Common myeloid progenitor, CD34-positive (primary cell): ENCODE measurements around the gene BCL7B.
"Not testable (repeated sequence)": the region's sequence is repeated elsewhere in the genome, so short reads cannot be mapped to it uniquely, and the experiment has no call there.

Source experiments
- CTCF ChIA-PET: fragments of 350-600 bp; sonication (Branson Sonifier 250); formaldehyde crosslinking; loops from one replicate; lab custom pipeline; 2021; ENCODE audit warnings: antibody characterized with exemption; lab: Charles Lee
- POLR2A ChIA-PET: fragments of 350-600 bp; sonication (Branson Sonifier 250); formaldehyde crosslinking; loops from one replicate; lab custom pipeline; 2021; ENCODE audit warnings: antibody characterized with exemption; lab: Charles Lee
- DNase-seq, 3 donors: peaks; one replicate each; pipeline versions ENCODE4 v3.0.0 to v3.0.0-alpha.2; 2013
- H3K27ac ChIP-seq, 2 experiments: 1 replicate in 1 of 2; 2 replicates in 1 of 2; pipeline ENCODE4 v1.7.0; 2013; ENCODE audit warnings: inconsistent platforms in 2 of 2, low read length in 2 of 2, mild to moderate bottlenecking in 2 of 2, low read depth in 1 of 2, moderate library complexity in 1 of 2; ENCODE audit not compliant: severe bottlenecking in 2 of 2, insufficient read depth in 1 of 2, poor library complexity in 1 of 2
- H3K27me3 ChIP-seq, 5 experiments: replicated peaks in 2 of 5; 1 replicate in 3 of 5; 2 replicates in 2 of 5; pipeline versions ENCODE4 v1.6.1 to v1.7.0; 2013; ENCODE audit warnings: low read length in 4 of 5, mild to moderate bottlenecking in 2 of 5, moderate library complexity in 2 of 5, inconsistent platforms in 1 of 5; ENCODE audit not compliant: insufficient read depth in 5 of 5, control insufficient read depth in 4 of 5
- H3K36me3 ChIP-seq, 4 experiments: 1 replicate in 2 of 4; 2 replicates in 2 of 4; pipeline versions ENCODE4 v1.6.1 to v1.7.0; 2013; ENCODE audit warnings: low read length in 3 of 4, control low read depth in 1 of 4, mild to moderate bottlenecking in 1 of 4; ENCODE audit not compliant: control insufficient read depth in 4 of 4, insufficient read depth in 4 of 4
- H3K4me1 ChIP-seq, 4 experiments: 1 replicate in 3 of 4; 2 replicates in 1 of 4; pipeline versions ENCODE4 v1.6.1 to v1.7.1; 2013; ENCODE audit warnings: low read length in 3 of 4, mild to moderate bottlenecking in 3 of 4, control low read depth in 1 of 4, inconsistent platforms in 1 of 4, moderate library complexity in 1 of 4; ENCODE audit not compliant: control insufficient read depth in 4 of 4, insufficient read depth in 4 of 4; ENCODE audit errors: control extremely low read depth in 1 of 4
- H3K4me3 ChIP-seq, 7 experiments: 1 replicate in 4 of 7; 2 replicates in 3 of 7; pipeline versions ENCODE4 v1.5.1 to v1.7.0; 2013; ENCODE audit warnings: mild to moderate bottlenecking in 7 of 7, low read length in 6 of 7, moderate library complexity in 6 of 7, inconsistent platforms in 2 of 7, low read depth in 2 of 7, control low read depth in 1 of 7; ENCODE audit not compliant: insufficient read depth in 4 of 7, control insufficient read depth in 1 of 7; ENCODE audit errors: extremely low read depth in 1 of 7
- H3K9me3 ChIP-seq, 5 experiments: 1 replicate in 4 of 5; 2 replicates in 1 of 5; pipeline versions ENCODE4 v1.6.1 to v1.7.1; 2013; ENCODE audit warnings: low read length in 4 of 5, mild to moderate bottlenecking in 2 of 5, inconsistent platforms in 1 of 5, low read depth in 1 of 5, moderate library complexity in 1 of 5; ENCODE audit not compliant: control insufficient read depth in 4 of 5, insufficient read depth in 2 of 5; ENCODE audit errors: control extremely low read depth in 1 of 5
- WGBS: methylation state at CpG from one replicate; pipeline ENCODE4 v1.1.5; 2013; ENCODE audit not compliant: insufficient coverage; 5-methylcytosine and 5-hydroxymethylcytosine counted together

BCL7B gene

GRCh38 chr7:73507556-73507955 lies 49.9 kb downstream of the BCL7B start:
- no peak overlapping the region for H3K4me3 ChIP-seq
- H3K4me1 ChIP-seq: no peaks in the 10 kb centered on the region
- ChIA-PET POLR2A (no interaction called here), CTCF (no interaction called here)
- no peak for DNase-seq
- no peaks in the 10 kb centered on the region for H3K9me3 ChIP-seq
- H3K36me3 ChIP-seq: peaks cover 23 to 71% (median 51%) of the 10 kb centered on the region in 4 experiments
- no peaks in the 10 kb centered on the region for H3K27me3 ChIP-seq
- no CpG with 5 or more reads among the region's 2 CpGs for WGBS
- no peak overlapping the region for H3K27ac ChIP-seq

- H3K36me3 ChIP-seq: peaks cover 25 to 79% (median 58%) of the 10 kb centered on the region in 4 experiments
- no peaks in the 10 kb centered on the region for H3K4me1 ChIP-seq
- 100% methylated on average over 1 of the region's 1 CpG for WGBS
- H3K4me3 ChIP-seq: no peak overlapping the region
- POLR2A ChIA-PET: no interaction called here
- H3K9me3 ChIP-seq: no peaks in the 10 kb centered on the region
- H3K27me3 ChIP-seq: no peaks in the 10 kb centered on the region
- no peak for DNase-seq
- CTCF ChIA-PET: interaction anchor here (0.8 to 1.5 kb wide), 4 partner anchors 9 to 19 kb away, joined by 3 to 4 read pairs (median 3); no protein-coding TSS in a partner anchor
- H3K27ac ChIP-seq: no peak overlapping the region
Measured at GRCh38 chr7:73504920-73505319, 52.6 kb downstream of the BCL7B start.

- Histone ChIP-seq H3K4me3 (no peak overlapping the region), H3K9me3 (no peaks in the 10 kb centered on the region), H3K27me3 (no peaks in the 10 kb centered on the region), H3K36me3 (peaks cover 28 to 80% (median 63%) of the 10 kb centered on the region in 4 experiments), H3K4me1 (no peaks in the 10 kb centered on the region), H3K27ac (no peak overlapping the region)
- ChIA-PET POLR2A (no interaction called here), CTCF (interaction anchor here (0.9 kb wide), 1 partner anchor 14 kb away, joined by 3 read pairs; no protein-coding TSS in a partner anchor)
- 96% methylated on average over 2 of the region's 2 CpGs for WGBS
- DNase-seq: no peak
Measured at GRCh38 chr7:73504017-73504416, 53.5 kb downstream of the BCL7B start.

- ChIA-PET CTCF (no interaction called here), POLR2A (no interaction called here)
- Histone ChIP-seq H3K4me3 (no peak overlapping the region), H3K4me1 (no peaks in the 10 kb centered on the region), H3K9me3 (no peaks in the 10 kb centered on the region), H3K27ac (no peak overlapping the region), H3K27me3 (no peaks in the 10 kb centered on the region), H3K36me3 (peaks cover 28 to 83% (median 65%) of the 10 kb centered on the region in 4 experiments)
- 96% methylated on average over 4 of the region's 5 CpGs for WGBS
- no peak for DNase-seq
Measured at GRCh38 chr7:73503229-73503628, 54.3 kb downstream of the BCL7B start.

GRCh38 chr7:73496626-73497025 lies 60.9 kb downstream of the BCL7B start:
- Histone ChIP-seq H3K4me3 (no peak overlapping the region), H3K36me3 (peaks cover 40 to 87% (median 66%) of the 10 kb centered on the region in 4 experiments), H3K4me1 (no peaks in the 10 kb centered on the region), H3K9me3 (peaks cover 0 to 2% (median 0%) of the 10 kb centered on the region in 5 experiments), H3K27ac (peak overlapping the region in 1 of 2 experiments; percentile 14), H3K27me3 (no peaks in the 10 kb centered on the region)
- ChIA-PET CTCF (no interaction called here), POLR2A (no interaction called here)
- DNase-seq: no peak
- 96% methylated on average over 4 of the region's 7 CpGs for WGBS

- POLR2A ChIA-PET, H3K9me3 ChIP-seq, H3K4me3 ChIP-seq, H3K4me1 ChIP-seq, H3K27ac ChIP-seq, DNase-seq, H3K27me3 ChIP-seq: not testable (repeated sequence)
- peaks cover 41 to 88% (median 62%) of the 10 kb centered on the region in 4 experiments for H3K36me3 ChIP-seq
- CTCF ChIA-PET: interaction anchor here (1.1 kb wide), 1 partner anchor 10 kb away, joined by 3 read pairs; no protein-coding TSS in a partner anchor
- 100% methylated on average over 1 of the region's 2 CpGs for WGBS
Measured at GRCh38 chr7:73495507-73495906, 62.0 kb downstream of the BCL7B start.

- H3K4me1 ChIP-seq: no peaks in the 10 kb centered on the region
Measured at GRCh38 chr7:73489976-73490375, 67.5 kb downstream of the BCL7B start.

More at GRCh38 chr7:73489976-73490375, 67.5 kb downstream of the BCL7B start:
- H3K36me3 ChIP-seq: peaks cover 35 to 77% (median 56%) of the 10 kb centered on the region in 4 experiments
- H3K4me3 ChIP-seq: no peak overlapping the region
- no peaks in the 10 kb centered on the region for H3K27me3 ChIP-seq
- H3K27ac ChIP-seq: no peak overlapping the region
- POLR2A ChIA-PET: no interaction called here
- no peak for DNase-seq
- H3K9me3 ChIP-seq: no peaks in the 10 kb centered on the region
- CTCF ChIA-PET: interaction anchor here (1.1 kb wide), 1 partner anchor 18 kb away, joined by 3 read pairs; no protein-coding TSS in a partner anchor
